GM03348 (cell line): ENCODE data around the gene LIG3.
"Not testable (repeated sequence)": the region's sequence is repeated elsewhere in the genome, so short reads cannot be mapped to it uniquely, and the experiment has no call there.

Experiments used
- DNase-seq: peaks from one replicate; pipeline ENCODE4 v3.0.0; 2012; ENCODE audit warnings: low spot score

LIG3 gene

DNA sequence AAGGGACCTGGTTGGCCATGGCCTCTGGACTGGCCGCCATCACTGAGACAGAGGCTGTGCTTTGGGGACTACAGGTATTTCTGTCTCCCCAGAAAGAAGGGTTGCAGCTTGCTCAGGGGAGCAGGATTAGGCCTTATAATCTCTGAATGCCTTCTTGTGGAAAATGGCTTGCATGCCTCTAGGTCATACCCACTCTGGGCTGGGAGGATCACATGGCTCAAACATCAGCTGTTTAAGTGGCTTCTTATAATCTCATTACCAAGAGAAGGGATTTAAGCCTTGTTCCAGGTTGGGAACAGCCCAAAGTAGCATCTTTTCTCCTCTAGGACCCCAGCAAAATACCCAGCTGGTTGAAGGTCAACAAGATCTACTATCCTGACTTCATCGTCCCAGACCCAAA, 19.1 kb downstream of the LIG3 start:
- no peak for DNase-seq

DNA sequence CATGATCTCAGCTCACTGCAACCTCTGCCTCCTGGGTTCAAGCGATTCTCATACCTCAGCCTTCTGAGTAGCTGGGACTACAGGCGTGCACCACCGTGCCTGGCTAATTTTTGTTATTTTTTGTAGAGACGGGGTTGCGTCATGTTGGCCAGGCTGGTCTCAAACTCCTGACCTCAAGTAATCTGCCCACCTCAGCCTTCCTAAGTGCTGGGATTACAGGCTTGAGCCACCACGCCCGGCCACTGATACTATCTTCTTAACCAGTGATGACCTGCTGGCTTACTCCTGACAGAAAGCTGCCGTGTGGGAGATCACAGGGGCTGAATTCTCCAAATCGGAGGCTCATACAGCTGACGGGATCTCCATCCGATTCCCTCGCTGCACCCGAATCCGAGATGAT, 20.7 kb downstream of the LIG3 start:
- DNase-seq: not testable (repeated sequence)

- DNase-seq: no peak
Measured at GRCh38 chr17:35001549-35001948, 21.2 kb downstream of the LIG3 start.

DNA sequence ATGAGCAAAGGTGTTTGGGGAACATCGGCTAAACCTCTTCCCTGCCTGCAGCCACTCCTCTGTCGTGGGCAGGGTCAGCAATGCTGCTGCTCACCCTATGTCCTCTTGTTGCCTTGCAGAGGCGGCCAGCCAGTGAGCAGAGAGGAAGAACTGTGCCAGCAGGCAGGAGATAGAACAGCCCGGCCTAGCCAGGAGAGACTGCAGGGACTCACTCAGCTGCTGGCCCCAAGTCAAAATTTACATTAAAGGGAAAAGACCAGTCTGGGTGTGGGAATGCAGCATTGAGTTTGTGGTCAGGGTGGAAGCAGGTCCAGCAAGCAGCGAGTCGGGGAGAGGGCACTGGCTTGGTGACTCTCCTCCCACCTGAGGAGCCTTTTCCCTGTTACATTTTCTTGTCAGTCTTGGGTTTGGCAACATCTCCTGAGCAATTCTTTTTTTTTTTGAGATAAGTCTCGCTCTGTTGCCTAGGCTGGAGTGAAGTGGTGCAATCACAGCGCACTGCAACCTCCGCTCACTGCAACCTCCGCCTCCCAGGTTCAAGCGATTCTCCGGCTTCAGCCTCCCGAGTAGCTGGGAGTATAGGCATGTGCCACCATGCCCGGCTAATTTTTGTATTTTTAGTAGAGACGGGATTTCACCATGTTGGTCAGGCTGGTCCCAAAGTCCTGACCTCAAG, 22.7 kb downstream of the LIG3 start:
- DNase-seq: no peak

- DNase-seq: no peak
Measured at GRCh38 chr17:35003778-35004177, 23.5 kb downstream of the LIG3 start.

DNA sequence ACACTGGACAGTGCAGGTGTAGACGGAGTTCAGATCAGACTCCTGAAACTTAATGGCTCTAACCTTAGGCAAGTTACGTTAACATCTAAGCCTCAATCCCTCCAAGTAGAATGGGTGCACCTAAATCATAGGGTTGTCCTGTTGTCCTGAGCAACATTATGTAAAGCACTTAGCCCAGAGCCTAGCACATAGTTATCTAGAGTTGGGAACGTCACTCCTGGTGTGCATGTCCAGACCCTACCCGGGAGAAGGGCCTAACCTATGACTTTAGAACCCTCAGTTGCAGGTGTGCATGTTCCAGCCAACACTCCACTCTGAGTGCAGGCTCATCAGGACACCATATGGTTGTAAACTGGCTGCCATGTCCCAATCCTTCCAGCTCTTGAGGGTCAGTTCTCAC, 26.0 kb downstream of the LIG3 start:
- DNase-seq: no peak

GRCh38 chr17:35006961-35007360, 26.6 kb downstream of the LIG3 start:
- DNase-seq: no peak

DNA sequence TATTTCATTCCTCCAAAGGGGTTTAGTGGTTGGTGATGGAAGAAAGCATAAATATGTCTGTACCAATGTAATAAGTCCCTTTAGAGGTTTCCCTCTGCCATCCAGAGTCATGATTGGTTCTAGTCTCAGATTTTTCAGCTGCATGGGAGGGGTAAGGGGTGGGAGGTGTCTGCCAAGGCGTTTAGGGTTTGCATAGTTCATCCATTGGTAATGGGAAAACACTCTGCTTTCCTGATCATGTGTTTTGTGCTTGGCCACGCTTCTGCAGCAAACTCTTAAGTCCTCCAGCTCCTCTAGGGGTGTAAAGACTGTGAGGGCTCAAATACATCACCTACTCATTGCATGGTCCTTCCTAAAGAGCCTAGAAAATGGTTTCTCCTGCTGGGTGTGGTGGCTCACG, 29.8 kb downstream of the LIG3 start:
- DNase-seq: no peak

- no peak for DNase-seq
Measured at GRCh38 chr17:35011671-35012216, 31.4 kb downstream of the LIG3 start.

DNA sequence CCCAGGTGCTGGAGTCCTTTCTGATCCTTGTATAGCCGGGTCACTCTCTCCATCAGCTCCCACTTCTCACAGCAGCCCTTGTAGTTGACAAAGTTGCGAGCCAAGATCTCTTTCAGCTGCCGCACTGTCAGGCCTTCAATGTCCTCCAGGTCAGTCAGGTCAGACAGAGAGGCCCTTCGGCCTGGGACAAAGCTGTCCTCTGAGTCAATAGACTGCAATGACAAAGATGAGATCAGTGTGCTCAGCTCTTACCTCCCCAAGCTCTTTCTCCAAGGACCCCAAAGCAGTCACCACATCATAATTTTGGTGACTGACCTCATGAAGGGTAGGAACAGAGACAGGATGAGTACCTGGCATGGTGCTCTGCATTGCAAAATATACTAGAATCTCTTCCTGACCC, 36.1 kb downstream of the LIG3 start:
- no peak for DNase-seq

GRCh38 chr17:35017021-35017420, 36.7 kb downstream of the LIG3 start:
- no peak for DNase-seq

GRCh38 chr17:35018814-35019213, 38.5 kb downstream of the LIG3 start:
- DNase-seq: no peak

GRCh38 chr17:35019386-35020179, 39.3 kb downstream of the LIG3 start:
- no peak for DNase-seq

GRCh38 chr17:35021520-35022380, 41.4 kb downstream of the LIG3 start:
- no peak for DNase-seq

DNA sequence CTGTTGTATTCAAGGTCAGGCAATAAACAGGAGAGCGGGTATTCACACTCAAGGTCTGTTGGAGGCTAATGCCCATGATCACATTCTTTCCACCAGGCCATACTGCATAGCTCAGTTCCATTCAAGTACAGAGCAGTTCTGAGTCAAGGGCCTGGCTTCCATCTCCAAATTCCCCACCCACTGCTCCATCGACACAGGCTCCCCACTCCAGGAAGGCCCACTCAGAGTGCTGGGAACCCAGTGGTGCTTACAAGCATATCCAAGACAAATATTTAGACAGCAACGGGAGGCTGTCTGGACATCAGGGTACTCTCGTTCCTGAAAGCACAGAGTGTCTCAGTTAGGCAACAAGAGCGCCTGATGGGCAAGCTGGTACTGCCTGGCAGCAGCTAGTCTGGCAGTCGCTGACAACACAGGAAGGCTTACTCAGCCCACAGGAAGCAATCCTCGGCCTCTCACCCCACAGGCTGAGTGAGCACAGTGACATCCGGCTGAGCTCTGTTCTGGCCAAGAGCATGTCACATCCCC, 42.3 kb downstream of the LIG3 start:
- DNase-seq: peak; percentile 83

DNA sequence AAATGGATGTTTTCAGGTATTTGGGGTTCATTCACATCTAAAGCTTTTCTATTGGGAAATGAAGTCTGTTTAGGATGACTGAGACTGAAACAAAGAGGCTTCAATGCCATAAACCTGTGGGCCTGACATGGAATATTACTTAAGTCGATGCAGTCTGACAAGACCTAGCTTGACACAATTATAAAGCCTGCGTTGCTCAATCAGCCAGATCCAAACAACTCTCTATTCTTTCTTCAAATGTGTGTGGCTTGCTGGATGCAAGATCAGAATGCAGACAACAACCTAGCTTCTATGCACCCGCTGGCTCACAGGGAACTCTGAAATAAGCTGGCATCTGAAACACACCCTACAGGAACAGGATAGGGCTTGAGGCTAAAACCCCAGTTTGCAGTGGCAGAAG, 43.2 kb downstream of the LIG3 start:
- DNase-seq: no peak

DNA sequence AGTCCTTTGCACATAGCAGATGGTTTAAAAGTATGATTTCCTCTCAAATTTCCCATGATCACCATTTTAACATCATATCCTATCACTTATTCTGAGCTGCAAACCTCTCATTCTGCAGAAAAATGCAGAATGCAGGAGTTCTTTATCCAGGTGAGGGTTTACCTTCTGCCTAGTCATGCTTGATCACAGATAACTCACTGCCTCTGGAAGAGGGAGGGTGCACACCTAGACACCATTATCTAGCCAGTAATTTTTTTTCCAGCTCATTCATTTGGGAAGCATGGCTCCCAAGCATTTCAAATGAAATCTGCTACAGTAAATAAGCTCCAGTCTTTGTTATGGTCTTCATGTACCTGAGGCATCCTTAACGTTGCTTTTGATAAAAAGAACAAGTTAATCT, 45.2 kb downstream of the LIG3 start:
- DNase-seq: no peak

DNA sequence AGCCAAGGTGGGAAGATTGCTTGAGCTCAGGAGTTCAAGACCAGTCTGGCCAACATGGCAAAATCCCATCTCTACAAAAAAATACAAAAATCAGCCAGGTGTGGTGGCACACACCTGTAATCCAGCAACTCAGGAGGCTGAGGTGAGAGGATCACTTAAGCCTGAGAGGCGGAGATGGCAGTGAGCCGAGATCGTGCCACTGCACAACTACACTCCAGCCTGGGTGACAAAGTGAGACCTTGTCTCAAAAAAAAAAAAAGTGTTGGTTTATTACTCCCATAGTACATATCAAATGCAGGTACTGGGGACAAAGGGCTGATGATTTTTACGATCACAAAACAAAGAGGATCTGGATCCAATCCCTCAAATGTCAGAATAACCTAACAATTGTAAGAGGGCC, 47.8 kb downstream of the LIG3 start:
- DNase-seq: not testable (repeated sequence)

DNA sequence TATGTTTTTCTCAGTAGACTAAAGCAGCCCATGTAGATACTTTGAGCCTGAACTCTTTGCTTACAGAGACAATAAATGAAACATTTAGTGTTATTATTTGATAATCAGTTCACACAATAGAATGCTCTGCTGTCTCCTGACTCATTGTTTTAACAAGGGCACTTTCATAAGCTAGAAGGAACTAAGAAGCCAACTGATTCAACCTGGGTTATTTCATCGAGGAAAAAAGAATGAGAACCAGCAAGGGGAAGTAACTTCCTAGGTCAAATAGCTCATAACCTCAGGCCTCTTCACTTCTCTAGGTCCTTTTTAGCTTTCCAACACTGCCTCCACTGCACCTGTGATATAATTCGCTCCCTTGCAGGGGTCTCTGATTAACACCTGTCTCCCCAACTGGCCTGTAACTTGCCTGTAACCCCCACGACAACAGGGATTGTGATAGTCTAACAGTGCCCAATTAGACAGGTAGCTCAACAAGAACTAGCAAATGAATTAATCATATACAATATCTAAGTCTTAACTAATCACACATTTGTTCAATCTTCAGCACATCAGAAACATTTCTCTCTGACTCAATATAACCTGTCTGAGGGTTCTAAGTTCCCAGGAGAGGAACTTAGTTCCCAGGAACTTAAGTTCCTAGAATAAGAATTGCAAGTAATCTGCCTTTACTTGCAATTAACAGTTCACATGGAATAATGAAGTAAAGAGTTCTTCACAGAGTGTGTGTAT, 48.4 kb downstream of the LIG3 start:
- DNase-seq: no peak

GRCh38 chr17:35030780-35031179, 50.5 kb downstream of the LIG3 start:
- no peak for DNase-seq

DNA sequence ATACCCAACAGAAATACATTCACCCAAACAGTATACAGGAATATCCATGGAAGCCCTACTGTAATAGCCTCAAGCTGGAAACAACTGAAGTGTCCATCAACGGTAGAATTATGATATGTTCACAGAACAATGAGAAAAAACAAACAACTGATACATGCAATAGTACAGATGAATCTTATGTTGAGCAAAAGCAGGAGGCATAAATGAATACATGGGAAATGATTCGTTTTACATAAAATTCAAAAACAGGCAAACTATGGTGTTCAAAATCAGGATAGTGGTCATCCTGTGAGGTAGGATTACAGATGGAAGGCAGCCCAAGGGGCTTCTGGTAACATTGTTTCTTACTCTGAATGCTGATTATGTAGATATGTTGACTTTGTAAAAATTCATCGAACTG, 58.1 kb downstream of the LIG3 start:
- no peak for DNase-seq

DNA sequence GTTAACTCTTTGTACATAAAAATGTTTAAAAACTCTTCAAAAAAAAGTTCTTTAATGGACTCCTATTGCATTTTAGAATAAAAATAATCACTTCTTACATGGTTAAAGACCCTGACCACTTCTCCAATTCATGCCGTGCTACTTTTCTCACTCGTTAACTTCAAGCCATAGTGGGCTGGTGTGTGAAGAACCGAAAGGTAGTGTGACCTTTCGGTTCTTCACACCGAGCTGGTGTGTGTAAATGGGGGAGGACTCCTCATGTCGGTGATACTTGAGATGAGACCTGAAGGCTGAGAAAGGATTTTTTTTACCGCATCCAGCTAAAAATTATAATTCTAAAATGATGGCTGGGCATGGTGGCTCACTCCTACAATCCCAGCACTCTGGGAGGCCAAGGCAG, 61.1 kb downstream of the LIG3 start:
- DNase-seq: no peak
